Hippocampal formation (tissue), 2 donors: Measurements from ENCODE around the gene NFKBIB.
"Not testable (repeated sequence)": the region's sequence is repeated elsewhere in the genome, so short reads cannot be mapped to it uniquely, and the experiment has no call there.

Experiments used
- DNase-seq, 2 donors: peaks; one replicate each; lab custom pipeline; 2025; lab: John Stamatoyannopoulos, UW

The NFKBIB gene

GRCh38 chr19:38928391-38929001, 28.7 kb downstream of the NFKBIB start:
- DNase-seq, result no peak

- DNase-seq, result peak; percentile 95 to 98
These were observed 30.4 kb downstream of the NFKBIB start, which contains the start of gene SARS2 for GRCh38 chr19:38929929-38930775. TSS of gene SARS2 (minus strand) at chr19:38930763. CDS start at chr19:38930736, 27 bp downstream.

GRCh38 chr19:38930776-38931520, 31.2 kb downstream of the NFKBIB start, which contains the start of gene MRPS12:
TSS of gene MRPS12 (plus strand) at chr19:38930944. CDS start at chr19:38931295, 351 bp downstream.
- peak; percentile 98 to 99 for DNase-seq

DNA sequence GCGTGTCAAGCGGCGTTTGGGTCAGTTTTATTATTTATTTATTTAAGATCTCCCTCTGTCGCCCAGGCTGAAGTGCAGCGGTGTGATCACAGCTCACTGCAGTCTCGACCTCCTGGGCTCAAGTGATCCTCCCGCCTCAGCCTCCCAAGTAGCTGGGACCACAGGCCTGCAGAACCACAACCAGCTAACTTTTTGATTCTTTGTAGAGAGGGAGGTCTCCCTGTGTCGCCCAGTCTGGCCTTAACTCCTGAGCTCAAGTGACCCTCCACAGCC, 31.7 kb downstream of the NFKBIB start:
- no peak for DNase-seq

GRCh38 chr19:38932425-38933179, 32.8 kb downstream of the NFKBIB start:
- no peak for DNase-seq

GRCh38 chr19:38933544-38933943, 33.8 kb downstream of the NFKBIB start:
- DNase-seq, result no peak

GRCh38 chr19:38939957-38940356, 40.2 kb downstream of the NFKBIB start:
- no peak for DNase-seq

DNA sequence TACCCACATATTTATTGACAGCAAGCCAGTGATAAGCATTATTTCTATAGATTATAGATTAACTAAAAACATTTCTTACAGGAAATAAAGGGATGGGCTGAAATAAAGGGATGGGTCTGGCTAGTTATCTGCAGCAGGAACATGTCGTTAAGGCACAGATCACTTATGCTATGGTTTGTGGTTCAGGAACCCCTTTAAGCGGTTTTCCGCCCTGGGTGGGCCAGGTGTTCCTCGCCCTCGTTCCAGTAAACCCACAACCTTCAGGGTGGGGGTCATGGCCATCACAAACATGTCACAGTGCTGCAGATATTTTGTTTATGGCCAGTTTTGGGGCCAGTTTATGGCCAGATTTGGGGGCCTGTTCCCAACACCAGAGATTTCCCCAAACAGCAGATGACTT, 41.7 kb downstream of the NFKBIB start:
- DNase-seq, result not testable (repeated sequence)

- no peak for DNase-seq
These were observed 42.2 kb downstream of the NFKBIB start for GRCh38 chr19:38941979-38942378.

GRCh38 chr19:38942471-38943181, 42.9 kb downstream of the NFKBIB start:
- DNase-seq, result no peak

- DNase-seq, result no peak
These were observed 45.3 kb downstream of the NFKBIB start for GRCh38 chr19:38944981-38945506.

GRCh38 chr19:38945562-38946228, 45.9 kb downstream of the NFKBIB start:
- DNase-seq, result no peak

- no peak for DNase-seq
These were observed 46.7 kb downstream of the NFKBIB start for GRCh38 chr19:38946229-38947010.

- DNase-seq, result peak; percentile 78 to 80
These were observed 50.0 kb downstream of the NFKBIB start for GRCh38 chr19:38949580-38950367.

- DNase-seq, result no peak
These were observed 51.4 kb downstream of the NFKBIB start for GRCh38 chr19:38951187-38951586.

GRCh38 chr19:38952395-38953165, 52.8 kb downstream of the NFKBIB start:
- no peak for DNase-seq

GRCh38 chr19:38953677-38954076, 53.9 kb downstream of the NFKBIB start:
- no peak for DNase-seq

GRCh38 chr19:38956264-38956663, 56.5 kb downstream of the NFKBIB start:
- no peak for DNase-seq
